Measurements from ENCODE around the gene SOX1.

The SOX1 gene

GRCh38 chr13:112103961-112104880, 37.3 kb downstream of the SOX1 start:
- DNase-seq: peak in 8 of 10 donors; percentile 30 to 86 (median 56)
- intact Hi-C loops (cut with DNase I): no loop called here

GRCh38 chr13:112104881-112105234, 37.9 kb downstream of the SOX1 start:
- DNase-seq: no peak
- intact Hi-C loops (cut with DNase I): no loop called here

DNA sequence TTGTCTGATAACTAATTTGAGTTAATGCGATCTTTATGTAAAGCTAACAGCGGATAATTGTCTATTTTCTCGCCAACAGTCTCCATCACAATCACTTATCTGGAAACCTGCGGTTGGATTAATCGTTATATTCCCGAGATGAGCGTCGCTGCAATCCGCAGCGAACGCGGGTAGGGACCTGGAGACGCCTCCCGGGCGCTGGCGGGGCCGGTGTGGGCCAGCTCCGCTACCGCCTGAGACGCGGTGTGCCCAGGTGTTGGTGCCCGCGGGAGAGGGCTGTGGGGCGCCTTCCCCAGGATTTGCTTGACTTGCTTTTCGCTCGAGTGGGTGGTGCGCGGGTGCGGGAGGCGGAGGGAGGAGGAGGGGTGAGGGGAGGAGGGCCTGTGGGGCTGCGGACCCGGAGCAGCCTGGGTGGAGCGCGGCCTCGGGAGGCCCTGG, 38.3 kb downstream of the SOX1 start:
- intact Hi-C loops (cut with DNase I): no loop called here
- DNase-seq: no peak

GRCh38 chr13:112105892-112106291, 38.9 kb downstream of the SOX1 start:
- peak in 1 of 10 donors; percentile 68 for DNase-seq
- intact Hi-C loops (cut with DNase I): no loop called here

- intact Hi-C loops (cut with DNase I): no loop called here
- peak in 8 of 10 donors; percentile 31 to 94 (median 59) for DNase-seq
These were observed 39.7 kb downstream of the SOX1 start for GRCh38 chr13:112106478-112107141.

DNA sequence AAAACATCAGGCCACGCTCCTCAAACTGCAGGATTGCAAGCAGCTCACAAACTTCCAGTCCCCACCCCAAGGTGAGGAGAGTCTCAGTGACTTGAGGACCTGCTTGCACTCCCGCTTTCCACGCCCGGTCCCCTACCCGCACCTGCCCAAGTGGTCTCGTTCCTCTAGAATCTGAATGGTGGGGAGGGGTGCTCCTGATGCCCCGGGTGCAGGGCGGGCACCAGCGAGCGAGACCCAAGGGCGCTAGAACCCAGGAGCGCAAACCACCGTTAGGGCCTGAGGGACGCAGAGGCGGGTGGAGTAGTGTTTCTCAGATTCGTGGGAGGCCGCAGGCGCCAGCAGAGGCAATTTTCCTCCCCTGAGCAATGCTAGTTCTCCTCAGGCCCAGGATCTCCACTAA, 40.3 kb downstream of the SOX1 start:
- DNase-seq: no peak
- intact Hi-C loops (cut with DNase I): no loop called here

DNA sequence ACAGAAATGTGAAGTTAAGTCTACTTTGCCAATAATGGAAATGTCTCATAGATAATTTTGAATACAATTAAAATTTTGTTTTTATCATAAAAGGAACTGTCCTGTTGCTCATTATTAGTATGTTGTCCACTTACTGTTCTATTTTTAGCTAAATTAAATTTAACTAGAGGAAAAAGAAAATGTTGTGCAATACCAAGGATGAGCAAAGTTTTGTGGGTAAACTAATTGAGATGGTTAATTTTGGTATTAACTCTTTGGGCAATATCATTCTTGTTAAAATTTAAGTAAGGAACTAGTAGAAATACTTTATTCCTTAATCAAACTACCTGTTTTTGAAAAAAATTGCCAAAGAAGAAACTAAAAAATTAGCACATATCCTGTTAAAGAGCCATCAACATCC, 43.5 kb downstream of the SOX1 start:
- no peak for DNase-seq
- intact Hi-C loops (cut with DNase I): no loop called here

- no peak for DNase-seq
- intact Hi-C loops (cut with DNase I): no loop called here
These were observed 44.4 kb downstream of the SOX1 start for GRCh38 chr13:112111239-112111857.

DNA sequence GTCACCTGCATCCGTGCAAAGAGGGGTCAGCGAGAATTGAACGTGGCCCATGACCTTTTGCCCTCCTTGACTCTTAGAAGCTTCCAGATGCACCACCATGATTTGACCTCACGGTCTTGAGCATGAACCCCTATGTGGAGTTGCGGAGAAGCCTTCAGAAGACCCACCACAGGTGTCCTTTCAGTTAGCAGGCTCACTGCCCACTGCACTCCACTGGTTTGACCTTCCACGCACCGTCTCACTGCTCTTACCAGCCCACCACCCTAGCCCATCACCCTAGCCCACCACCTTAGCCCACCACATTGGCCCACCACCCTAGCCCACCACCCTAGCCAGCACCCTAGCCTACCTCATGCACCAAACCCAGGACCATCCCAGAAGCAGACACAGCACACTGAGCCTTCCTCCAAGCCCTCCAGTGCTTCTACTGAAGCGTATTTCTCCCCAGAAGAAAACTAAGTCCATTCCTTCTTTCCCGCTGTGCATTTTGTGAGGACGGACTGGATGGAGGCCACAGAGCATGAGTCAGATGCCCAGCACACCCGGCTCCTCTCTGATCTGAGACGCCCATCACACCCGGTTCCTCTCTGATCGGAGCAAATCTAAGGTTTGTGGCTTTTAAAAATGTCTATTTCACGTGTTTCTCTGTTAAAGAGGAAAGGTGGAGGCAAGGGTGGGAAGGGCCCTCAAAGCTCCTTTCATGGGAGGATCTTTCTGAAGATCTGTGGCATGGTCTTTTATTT, 45.8 kb downstream of the SOX1 start:
- DNase-seq: no peak
- intact Hi-C loops (cut with DNase I): no loop called here

GRCh38 chr13:112113348-112113747, 46.4 kb downstream of the SOX1 start:
- DNase-seq: no peak
- intact Hi-C loops (cut with DNase I): no loop called here

DNA sequence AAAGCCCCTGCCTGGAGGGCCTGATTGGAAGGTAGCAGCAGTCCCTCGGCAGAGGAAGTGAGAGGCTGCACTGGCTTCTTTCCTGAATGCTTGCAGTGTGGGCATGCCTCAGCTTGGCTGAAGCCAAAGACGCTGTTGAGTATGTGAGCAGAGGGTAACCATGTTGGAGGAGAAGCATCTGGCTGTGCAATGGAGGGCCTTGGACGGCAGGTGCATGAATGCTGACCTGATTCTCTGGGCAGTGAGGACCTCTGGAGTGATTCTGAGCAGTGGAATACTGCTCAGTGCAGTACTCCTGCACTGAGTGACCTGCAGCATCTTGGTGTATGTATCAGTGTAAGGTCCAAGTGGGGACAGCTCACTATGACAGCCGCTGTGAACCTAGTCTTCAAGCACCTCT, 46.9 kb downstream of the SOX1 start:
- no peak for DNase-seq
- intact Hi-C loops (cut with DNase I): no loop called here

DNA sequence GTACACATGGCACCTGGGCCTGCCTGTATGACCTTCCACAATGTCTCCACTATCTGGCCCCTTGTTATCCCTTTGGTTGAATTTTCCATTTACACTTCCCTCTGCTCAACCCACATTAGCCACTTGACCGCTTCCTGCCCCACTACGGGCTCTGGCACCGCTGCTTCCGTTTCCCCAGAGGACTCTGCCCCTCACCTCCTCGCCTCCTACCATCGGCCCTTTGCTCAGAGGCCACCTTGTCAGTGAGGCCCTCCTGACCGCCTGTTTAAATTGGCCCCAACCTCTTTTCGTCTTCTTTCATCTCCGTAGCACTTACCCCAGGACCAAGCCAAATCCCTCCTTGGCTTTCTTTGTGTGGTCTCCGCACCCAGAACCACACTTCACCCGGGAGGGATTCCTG, 47.4 kb downstream of the SOX1 start:
- intact Hi-C loops (cut with DNase I): no loop called here
- DNase-seq: no peak

DNA sequence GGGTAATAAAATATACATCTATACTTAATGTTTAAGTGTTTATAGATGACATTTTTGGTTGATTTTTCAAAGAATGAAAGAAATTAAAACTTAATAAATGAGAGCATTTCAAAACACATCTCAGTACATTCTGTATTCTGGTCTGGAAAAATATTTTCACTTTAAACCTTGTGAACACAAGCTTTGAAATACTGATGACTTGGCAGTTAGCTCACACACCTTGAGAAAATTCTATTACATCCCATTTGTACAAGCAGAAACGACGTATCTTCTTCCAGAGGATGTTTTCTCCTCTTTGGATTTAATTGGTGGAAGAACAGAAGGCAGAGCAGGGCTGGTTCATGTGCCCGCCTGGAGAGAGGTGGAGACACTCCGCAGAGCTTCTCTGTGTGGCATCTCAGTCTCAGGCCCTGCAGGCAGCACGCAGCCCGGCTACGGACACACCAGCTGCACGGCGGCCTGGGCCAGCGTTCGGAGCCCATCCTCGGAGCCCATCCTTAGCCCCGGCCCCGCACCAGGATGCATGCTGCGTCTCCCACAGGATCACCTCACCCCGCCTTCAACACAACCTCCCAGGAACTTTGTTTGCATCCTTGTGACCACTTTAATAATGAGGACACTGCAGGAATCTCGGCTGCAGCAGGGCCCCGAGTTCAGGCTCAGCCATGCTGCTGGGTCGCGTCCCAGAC, 48.6 kb downstream of the SOX1 start:
- intact Hi-C loops (cut with DNase I): no loop called here
- DNase-seq: no peak

DNA sequence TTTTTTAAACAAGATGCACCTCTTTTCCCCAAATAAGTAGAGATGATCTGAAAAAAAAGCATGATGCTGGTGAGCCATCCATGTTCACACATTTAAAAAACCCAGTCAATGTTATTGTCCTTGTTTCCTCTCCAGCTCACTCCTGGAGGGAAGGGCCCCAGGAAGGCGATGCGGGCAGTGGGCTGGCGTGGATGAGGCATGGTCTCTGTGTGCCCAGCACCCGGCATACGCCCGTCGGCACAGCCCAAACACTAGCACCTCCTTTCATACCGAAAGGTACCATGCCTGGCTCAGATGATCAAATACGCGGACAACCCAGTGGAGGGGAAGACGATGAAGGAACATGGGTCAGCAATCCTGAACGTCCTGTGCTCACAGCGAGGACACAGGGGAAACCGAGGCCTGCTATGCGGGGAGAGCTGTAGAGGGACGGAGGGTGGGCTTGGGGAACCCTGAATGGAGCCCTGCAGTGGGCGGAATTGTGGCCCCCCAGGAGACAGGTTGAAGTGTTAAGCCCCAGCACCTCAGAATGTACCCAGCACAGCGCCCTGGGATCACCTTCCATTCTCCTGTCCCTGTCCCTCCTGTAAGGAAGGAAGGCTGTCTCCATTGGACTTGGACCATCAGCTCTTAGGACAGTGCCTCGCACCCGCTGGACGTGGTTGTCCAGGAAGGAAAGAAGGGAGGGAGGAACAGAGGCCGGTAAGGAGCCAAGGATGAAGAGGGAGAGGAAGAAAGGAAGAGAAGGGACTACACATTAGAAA, 49.4 kb downstream of the SOX1 start:
- no peak for DNase-seq
- intact Hi-C loops (cut with DNase I): no loop called here

DNA sequence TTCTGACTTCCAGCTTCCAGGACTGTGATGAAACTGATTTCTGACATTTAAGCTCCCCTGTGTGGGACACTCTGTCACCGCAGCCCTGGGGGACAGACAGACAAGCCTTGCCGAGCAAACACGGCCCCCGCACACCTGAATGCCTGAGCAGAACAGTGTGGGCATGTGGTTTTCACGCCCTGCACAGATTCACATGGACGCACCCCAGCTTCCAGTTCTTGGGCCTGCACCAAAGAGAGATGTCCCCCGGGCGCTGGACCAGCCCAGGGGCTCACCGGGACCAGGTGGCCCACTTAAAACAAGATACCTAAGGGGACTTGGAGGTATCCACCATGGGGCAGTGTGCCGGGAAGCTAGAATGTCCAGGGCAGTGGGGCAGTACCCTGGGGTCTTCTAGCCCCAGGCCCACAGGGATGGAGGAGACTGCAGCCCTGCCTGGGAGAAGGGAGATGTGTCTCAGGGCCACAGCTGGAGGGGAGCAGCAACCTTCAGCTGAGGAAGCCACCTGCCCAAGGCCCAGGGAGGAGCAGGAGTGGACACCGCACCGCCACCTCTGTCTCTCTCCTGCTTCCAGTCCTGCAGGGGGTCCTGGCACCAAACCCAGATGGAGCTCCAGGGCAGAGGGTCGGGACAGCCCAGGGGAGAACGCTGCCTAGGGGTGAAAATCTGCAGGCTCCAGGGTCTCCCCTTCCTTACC, 50.5 kb downstream of the SOX1 start:
- DNase-seq: no peak
- intact Hi-C loops (cut with DNase I): no loop called here

DNA sequence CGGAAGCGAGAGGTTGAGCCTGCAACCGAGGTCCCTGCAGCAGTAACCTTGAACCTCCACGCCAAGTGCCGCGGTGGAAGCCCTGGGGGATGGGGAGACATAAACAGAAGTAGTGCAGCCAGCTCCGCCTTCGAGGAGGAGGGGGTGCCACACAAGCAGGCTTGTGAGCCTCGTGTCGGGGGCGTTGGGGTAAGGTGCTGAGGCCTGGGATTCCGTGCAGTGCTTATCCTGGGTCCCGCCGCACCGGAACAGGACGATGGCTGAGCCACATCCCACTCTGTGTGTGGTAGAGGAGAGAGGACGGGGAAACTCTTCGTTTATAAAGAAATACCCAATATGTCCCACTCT, 51.0 kb downstream of the SOX1 start:
- intact Hi-C loops (cut with DNase I): no loop called here
- no peak for DNase-seq

GRCh38 chr13:112118451-112119064, 51.6 kb downstream of the SOX1 start:
- peak in 2 of 10 donors; percentile 43 to 59 for DNase-seq

GRCh38 chr13:112119192-112120030, 52.5 kb downstream of the SOX1 start:
- intact Hi-C loops (cut with DNase I): no loop called here
- no peak for DNase-seq

More at GRCh38 chr13:112118451-112119064, 51.6 kb downstream of the SOX1 start:
- intact Hi-C loops (cut with DNase I): no loop called here

Data from posterior cingulate gyrus (tissue), 11 donors.